ENCODE measurements around the gene ATP9B.

The ATP9B gene

GRCh38 chr18:79386547-79386946, 317.4 kb downstream of the ATP9B start:
- DNase-seq (ENCODE audit: low spot score): no peak
- Histone ChIP-seq H3K27ac (ENCODE audit: poor library complexity, severe bottlenecking) (no peak overlapping the region), H3K4me3 (ENCODE audit: severe bottlenecking) (no peak overlapping the region), H3K27me3 (ENCODE audit: insufficient read depth, poor library complexity, severe bottlenecking) (peaks cover 13% of the 10 kb centered on the region), H3K4me1 (ENCODE audit: insufficient read depth, poor library complexity, severe bottlenecking) (no peaks in the 10 kb centered on the region), H3K9me3 (ENCODE audit: severe bottlenecking) (no peaks in the 10 kb centered on the region), H3K36me3 (ENCODE audit: low read depth) (no peaks in the 10 kb centered on the region)
- no peak for TF ChIP-seq CTCF (IDR thresholded peaks at IDR 0.05; ENCODE audit: poor library complexity, severe bottlenecking)
- ATAC-seq (ENCODE audit: low read depth): no peak

DNA sequence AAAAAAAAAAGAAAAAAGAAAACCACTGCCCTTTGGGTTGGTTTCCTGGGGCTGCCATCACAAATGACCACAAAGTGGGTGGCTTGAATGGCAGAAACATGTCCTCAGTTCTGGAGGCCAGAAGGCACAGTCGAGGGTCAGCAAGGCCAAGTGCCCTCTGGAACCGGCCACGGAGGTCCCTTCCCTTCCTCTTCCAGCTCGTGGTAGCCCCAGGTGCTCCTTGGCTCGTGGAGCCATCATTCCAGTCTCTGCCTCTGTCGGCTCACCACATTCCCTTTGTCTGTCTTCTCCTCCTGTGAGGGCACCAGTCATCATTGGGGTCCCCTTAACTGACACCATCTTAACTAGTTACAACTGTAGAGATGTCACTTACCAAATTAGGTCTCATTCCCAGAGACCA, 318.0 kb downstream of the ATP9B start:
- ATAC-seq (ENCODE audit: low read depth): no peak
- no peak for TF ChIP-seq CTCF (IDR thresholded peaks at IDR 0.05; ENCODE audit: poor library complexity, severe bottlenecking)

GRCh38 chr18:79387615-79388014, 318.4 kb downstream of the ATP9B start:
- H3K36me3 ChIP-seq (ENCODE audit: low read depth): no peaks in the 10 kb centered on the region
- ATAC-seq (ENCODE audit: low read depth): no peak
- no peak for DNase-seq (ENCODE audit: low spot score)
- TF ChIP-seq CTCF (IDR thresholded peaks at IDR 0.05; ENCODE audit: poor library complexity, severe bottlenecking): no peak
- no peaks in the 10 kb centered on the region for H3K9me3 ChIP-seq (ENCODE audit: severe bottlenecking)
- H3K27ac ChIP-seq (ENCODE audit: poor library complexity, severe bottlenecking): no peak overlapping the region
- H3K4me1 ChIP-seq (ENCODE audit: insufficient read depth, poor library complexity, severe bottlenecking): no peaks in the 10 kb centered on the region
- H3K27me3 ChIP-seq (ENCODE audit: insufficient read depth, poor library complexity, severe bottlenecking): peaks cover 13% of the 10 kb centered on the region
- no peak overlapping the region for H3K4me3 ChIP-seq (ENCODE audit: severe bottlenecking)

More for the DNA sequence above, 318.0 kb downstream of the ATP9B start:
- no peaks in the 10 kb centered on the region for H3K4me1 ChIP-seq (ENCODE audit: insufficient read depth, poor library complexity, severe bottlenecking)
- H3K36me3 ChIP-seq (ENCODE audit: low read depth): no peaks in the 10 kb centered on the region
- peaks cover 13% of the 10 kb centered on the region for H3K27me3 ChIP-seq (ENCODE audit: insufficient read depth, poor library complexity, severe bottlenecking)
- no peak overlapping the region for H3K27ac ChIP-seq (ENCODE audit: poor library complexity, severe bottlenecking)
- no peak overlapping the region for H3K4me3 ChIP-seq (ENCODE audit: severe bottlenecking)
- DNase-seq (ENCODE audit: low spot score): no peak
- H3K9me3 ChIP-seq (ENCODE audit: severe bottlenecking): no peaks in the 10 kb centered on the region

- ATAC-seq (ENCODE audit: low read depth) (no peak), DNase-seq (ENCODE audit: low spot score) (no peak)
- H3K4me3 ChIP-seq (ENCODE audit: severe bottlenecking): no peak overlapping the region
- H3K36me3 ChIP-seq (ENCODE audit: low read depth): no peaks in the 10 kb centered on the region
- no peaks in the 10 kb centered on the region for H3K4me1 ChIP-seq (ENCODE audit: insufficient read depth, poor library complexity, severe bottlenecking)
- H3K27me3 ChIP-seq (ENCODE audit: insufficient read depth, poor library complexity, severe bottlenecking): peaks cover 16% of the 10 kb centered on the region
- H3K27ac ChIP-seq (ENCODE audit: poor library complexity, severe bottlenecking): no peak overlapping the region
- H3K9me3 ChIP-seq (ENCODE audit: severe bottlenecking): no peaks in the 10 kb centered on the region
- no peak for TF ChIP-seq CTCF (IDR thresholded peaks at IDR 0.05; ENCODE audit: poor library complexity, severe bottlenecking)
These were observed 318.8 kb downstream of the ATP9B start for GRCh38 chr18:79388043-79388442.

GRCh38 chr18:79389689-79390088, 320.5 kb downstream of the ATP9B start:
- TF ChIP-seq CTCF (IDR thresholded peaks at IDR 0.05; ENCODE audit: poor library complexity, severe bottlenecking): no peak
- peaks cover 22% of the 10 kb centered on the region for H3K27me3 ChIP-seq (ENCODE audit: insufficient read depth, poor library complexity, severe bottlenecking)
- H3K4me1 ChIP-seq (ENCODE audit: insufficient read depth, poor library complexity, severe bottlenecking): no peaks in the 10 kb centered on the region
- no peak overlapping the region for H3K27ac ChIP-seq (ENCODE audit: poor library complexity, severe bottlenecking)
- no peak overlapping the region for H3K4me3 ChIP-seq (ENCODE audit: severe bottlenecking)
- H3K9me3 ChIP-seq (ENCODE audit: severe bottlenecking): no peaks in the 10 kb centered on the region
- H3K36me3 ChIP-seq (ENCODE audit: low read depth): no peaks in the 10 kb centered on the region
- ATAC-seq (ENCODE audit: low read depth): no peak
- DNase-seq (ENCODE audit: low spot score): no peak
